ENCODE measurements around the gene NOSIP. TPM values are rescaled to one million over a fixed set of nuclear protein-coding genes. Genes with fewer than 3 reads are reported as not detected.

Gene NOSIP
- total RNA-seq, 1 experiment from 2014 or later, result 68.5 TPM

GRCh38 chr19:49570997-49571676 lies 9.2 kb downstream of the NOSIP start:
- peaks cover 56% of the 10 kb centered on the region for H3K79me2 ChIP-seq (ENCODE audit: low read length)
- H3K9ac ChIP-seq (ENCODE audit: low read length), result no peak overlapping the region
- DNase-seq, result peak; percentile 67

DNA sequence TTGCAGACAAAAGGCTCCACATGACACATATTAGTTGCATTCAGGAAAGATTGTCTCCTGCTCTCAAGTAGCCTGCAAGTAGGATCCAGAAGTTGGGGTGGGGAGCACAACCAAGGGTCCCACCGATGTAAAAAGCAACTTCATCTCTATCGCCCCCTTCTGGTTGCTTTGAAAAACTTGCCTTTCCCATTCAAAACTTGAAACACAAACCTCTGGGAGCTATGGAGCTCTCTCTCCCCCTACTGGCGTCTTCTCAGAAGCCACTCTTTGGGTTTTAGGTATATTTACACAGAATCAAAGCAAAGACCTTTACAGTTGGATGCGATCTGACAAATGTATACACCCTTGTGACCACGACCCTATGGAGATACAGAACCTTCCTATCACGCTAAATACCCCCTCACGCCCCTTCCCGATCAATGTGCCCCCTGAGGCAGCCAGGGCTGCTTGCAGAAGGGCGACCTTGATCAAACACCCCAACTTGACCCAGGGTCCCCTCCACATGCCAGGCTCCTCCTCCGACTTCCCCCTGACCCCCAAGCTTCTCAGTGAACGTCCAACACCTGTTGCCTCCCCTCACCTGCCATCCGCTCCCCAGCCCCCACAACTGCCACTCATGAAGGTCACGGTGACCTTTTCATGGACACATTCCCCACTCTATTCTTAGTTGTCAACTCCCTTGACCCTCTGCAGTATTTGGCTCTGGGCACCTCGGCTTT lies 10.1 kb downstream of the NOSIP start:
- H3K79me2 ChIP-seq (ENCODE audit: low read length), result peaks cover 57% of the 10 kb centered on the region
- H3K36me3 ChIP-seq (ENCODE audit: insufficient read depth, low read length), result 0 out of 2 replicates have a peak, but pooled peaks cover 7% of the 10 kb centered on the region
- H3K9me2 ChIP-seq (replicated peaks; ENCODE audit: insufficient read depth, low read length), result no peaks in the 10 kb centered on the region
- peaks cover 3% of the 10 kb centered on the region; the same call in 1 of the 2 replicates for H4K20me1 ChIP-seq (ENCODE audit: insufficient read depth, low read depth, low read length)
- peaks cover 21% of the 10 kb centered on the region for H3K4me1 ChIP-seq (ENCODE audit: low read length)
- H3K27ac ChIP-seq (ENCODE audit: low read length), result peak overlapping the region; percentile 47
- H2AFZ ChIP-seq (ENCODE audit: low read length), result no peak overlapping the region
- H3K9me3 ChIP-seq (ENCODE audit: low read length), result no peaks in the 10 kb centered on the region
- H3K4me2 ChIP-seq (ENCODE audit: low read depth, low read length, poor library complexity, severe bottlenecking), result peak overlapping the region; percentile 36
- peak overlapping the region; percentile 8; the same call in 1 of the 2 replicates for H3K4me3 ChIP-seq (ENCODE audit: low read length)
- H3K9ac ChIP-seq (ENCODE audit: low read length), result peak overlapping the region; percentile 52
- peak; percentile 97 for DNase-seq
- no peaks in the 10 kb centered on the region for H3K27me3 ChIP-seq (ENCODE audit: low read length)

More at GRCh38 chr19:49570997-49571676, 9.2 kb downstream of the NOSIP start:
- no peaks in the 10 kb centered on the region for H3K9me3 ChIP-seq (ENCODE audit: low read length)
- H3K27me3 ChIP-seq (ENCODE audit: low read length), result no peaks in the 10 kb centered on the region
- H3K4me2 ChIP-seq (ENCODE audit: low read depth, low read length, poor library complexity, severe bottlenecking), result no peak overlapping the region
- no peak overlapping the region for H3K4me3 ChIP-seq (ENCODE audit: low read length)
- peak overlapping the region; percentile 47 for H3K27ac ChIP-seq (ENCODE audit: low read length)
- H2AFZ ChIP-seq (ENCODE audit: low read length), result no peak overlapping the region
- no peaks in the 10 kb centered on the region for H3K9me2 ChIP-seq (replicated peaks; ENCODE audit: insufficient read depth, low read length)
- peaks cover 10% of the 10 kb centered on the region; the same call in 1 of the 2 replicates for H3K36me3 ChIP-seq (ENCODE audit: insufficient read depth, low read length)
- peaks cover 3% of the 10 kb centered on the region; the same call in 1 of the 2 replicates for H4K20me1 ChIP-seq (ENCODE audit: insufficient read depth, low read depth, low read length)
- peaks cover 21% of the 10 kb centered on the region for H3K4me1 ChIP-seq (ENCODE audit: low read length)

- no peak for DNase-seq
- Histone ChIP-seq H3K27me3 (ENCODE audit: low read length) (no peaks in the 10 kb centered on the region), H3K4me3 (ENCODE audit: low read length) (no peak overlapping the region), H3K4me2 (ENCODE audit: low read depth, low read length, poor library complexity, severe bottlenecking) (no peak overlapping the region), H4K20me1 (ENCODE audit: insufficient read depth, low read depth, low read length) (peaks cover 3% of the 10 kb centered on the region; the same call in 1 of the 2 replicates), H3K9me2 (replicated peaks; ENCODE audit: insufficient read depth, low read length) (no peaks in the 10 kb centered on the region), H3K9me3 (ENCODE audit: low read length) (no peaks in the 10 kb centered on the region), H3K9ac (ENCODE audit: low read length) (no peak overlapping the region), H3K27ac (ENCODE audit: low read length) (no peak overlapping the region), H3K36me3 (ENCODE audit: insufficient read depth, low read length) (no peaks in the 10 kb centered on the region), H3K4me1 (ENCODE audit: low read length) (peaks cover 21% of the 10 kb centered on the region), H3K79me2 (ENCODE audit: low read length) (peaks cover 63% of the 10 kb centered on the region), H2AFZ (ENCODE audit: low read length) (no peak overlapping the region)
Measured at GRCh38 chr19:49567861-49568441, 12.4 kb downstream of the NOSIP start.

- Histone ChIP-seq H3K27me3 (ENCODE audit: low read length) (no peaks in the 10 kb centered on the region), H3K79me2 (ENCODE audit: low read length) (peaks cover 78% of the 10 kb centered on the region), H3K27ac (ENCODE audit: low read length) (no peak overlapping the region), H3K9me2 (replicated peaks; ENCODE audit: insufficient read depth, low read length) (no peaks in the 10 kb centered on the region), H3K9ac (ENCODE audit: low read length) (no peak overlapping the region), H4K20me1 (ENCODE audit: insufficient read depth, low read depth, low read length) (peaks cover 3% of the 10 kb centered on the region; the same call in 1 of the 2 replicates), H3K4me1 (ENCODE audit: low read length) (peaks cover 19% of the 10 kb centered on the region), H3K9me3 (ENCODE audit: low read length) (no peaks in the 10 kb centered on the region), H3K4me3 (ENCODE audit: low read length) (no peak overlapping the region), H3K36me3 (ENCODE audit: insufficient read depth, low read length) (no peaks in the 10 kb centered on the region), H2AFZ (ENCODE audit: low read length) (no peak overlapping the region), H3K4me2 (ENCODE audit: low read depth, low read length, poor library complexity, severe bottlenecking) (no peak overlapping the region)
- no peak for DNase-seq
Measured at GRCh38 chr19:49566302-49566701, 14.1 kb downstream of the NOSIP start.

GRCh38 chr19:49565261-49565660 lies 15.1 kb downstream of the NOSIP start:
- Histone ChIP-seq H3K4me2 (ENCODE audit: low read depth, low read length, poor library complexity, severe bottlenecking) (no peak overlapping the region), H3K9me2 (replicated peaks; ENCODE audit: insufficient read depth, low read length) (no peaks in the 10 kb centered on the region), H3K9ac (ENCODE audit: low read length) (no peak overlapping the region), H3K27me3 (ENCODE audit: low read length) (no peaks in the 10 kb centered on the region), H3K9me3 (ENCODE audit: low read length) (no peaks in the 10 kb centered on the region), H3K36me3 (ENCODE audit: insufficient read depth, low read length) (no peaks in the 10 kb centered on the region), H3K4me1 (ENCODE audit: low read length) (peaks cover 8% of the 10 kb centered on the region), H3K4me3 (ENCODE audit: low read length) (no peak overlapping the region), H3K79me2 (ENCODE audit: low read length) (peaks cover 79% of the 10 kb centered on the region), H2AFZ (ENCODE audit: low read length) (no peak overlapping the region), H3K27ac (ENCODE audit: low read length) (no peak overlapping the region), H4K20me1 (ENCODE audit: insufficient read depth, low read depth, low read length) (peaks cover 3% of the 10 kb centered on the region; the same call in 1 of the 2 replicates)
- peak; percentile 44 for DNase-seq

GRCh38 chr19:49564616-49565045 lies 15.7 kb downstream of the NOSIP start:
- Histone ChIP-seq H3K79me2 (ENCODE audit: low read length) (peaks cover 74% of the 10 kb centered on the region), H2AFZ (ENCODE audit: low read length) (no peak overlapping the region), H3K9ac (ENCODE audit: low read length) (no peak overlapping the region), H3K9me2 (replicated peaks; ENCODE audit: insufficient read depth, low read length) (no peaks in the 10 kb centered on the region), H3K4me3 (ENCODE audit: low read length) (no peak overlapping the region), H3K4me1 (ENCODE audit: low read length) (peaks cover 8% of the 10 kb centered on the region), H3K27me3 (ENCODE audit: low read length) (no peaks in the 10 kb centered on the region), H3K27ac (ENCODE audit: low read length) (no peak overlapping the region), H3K4me2 (ENCODE audit: low read depth, low read length, poor library complexity, severe bottlenecking) (no peak overlapping the region), H3K36me3 (ENCODE audit: insufficient read depth, low read length) (no peaks in the 10 kb centered on the region), H4K20me1 (ENCODE audit: insufficient read depth, low read depth, low read length) (peaks cover 3% of the 10 kb centered on the region; the same call in 1 of the 2 replicates), H3K9me3 (ENCODE audit: low read length) (no peaks in the 10 kb centered on the region)
- no peak for DNase-seq

GRCh38 chr19:49560358-49560900 lies 19.9 kb downstream of the NOSIP start:
- Histone ChIP-seq H3K4me3 (ENCODE audit: low read length) (no peak overlapping the region), H3K4me1 (ENCODE audit: low read length) (no peaks in the 10 kb centered on the region), H3K27me3 (ENCODE audit: low read length) (no peaks in the 10 kb centered on the region), H3K27ac (ENCODE audit: low read length) (no peak overlapping the region), H2AFZ (ENCODE audit: low read length) (no peak overlapping the region), H3K79me2 (ENCODE audit: low read length) (peaks cover 42% of the 10 kb centered on the region), H3K36me3 (ENCODE audit: insufficient read depth, low read length) (peaks cover 20% of the 10 kb centered on the region), H3K9me2 (replicated peaks; ENCODE audit: insufficient read depth, low read length) (no peaks in the 10 kb centered on the region), H3K9ac (ENCODE audit: low read length) (no peak overlapping the region), H4K20me1 (ENCODE audit: insufficient read depth, low read depth, low read length) (no peaks in the 10 kb centered on the region; the same call in 1 of the 2 replicates), H3K9me3 (ENCODE audit: low read length) (no peaks in the 10 kb centered on the region), H3K4me2 (ENCODE audit: low read depth, low read length, poor library complexity, severe bottlenecking) (no peak overlapping the region)
- no peak for DNase-seq

DNA sequence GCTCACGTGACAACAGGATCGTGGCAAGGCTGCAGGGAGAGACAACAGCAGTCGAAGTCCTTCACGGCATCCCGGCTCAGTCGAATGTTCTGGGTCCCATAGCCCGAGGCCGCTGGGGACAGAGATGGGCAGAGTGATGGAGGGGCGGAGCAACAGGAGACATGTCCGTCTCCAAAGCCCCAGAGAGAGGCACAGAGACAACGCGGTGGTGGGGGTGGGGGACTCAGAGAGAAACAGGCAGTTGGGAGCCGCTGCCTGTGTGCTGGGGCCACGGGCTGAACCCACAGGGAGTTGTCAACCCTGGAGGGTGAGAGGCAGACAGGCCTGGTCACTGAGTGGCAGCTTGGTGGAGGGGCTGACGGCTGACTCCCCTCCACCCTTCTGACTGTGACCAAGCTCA lies 20.4 kb downstream of the NOSIP start:
- Histone ChIP-seq H3K4me1 (ENCODE audit: low read length) (no peaks in the 10 kb centered on the region), H3K27ac (ENCODE audit: low read length) (no peak overlapping the region)
- DNase-seq, result no peak

More for the DNA sequence above, 20.4 kb downstream of the NOSIP start:
- Histone ChIP-seq H3K4me2 (ENCODE audit: low read depth, low read length, poor library complexity, severe bottlenecking) (no peak overlapping the region), H2AFZ (ENCODE audit: low read length) (no peak overlapping the region), H3K9me2 (replicated peaks; ENCODE audit: insufficient read depth, low read length) (no peaks in the 10 kb centered on the region), H3K4me3 (ENCODE audit: low read length) (no peak overlapping the region), H3K79me2 (ENCODE audit: low read length) (peaks cover 37% of the 10 kb centered on the region), H3K27me3 (ENCODE audit: low read length) (no peaks in the 10 kb centered on the region), H3K9me3 (ENCODE audit: low read length) (no peaks in the 10 kb centered on the region), H3K9ac (ENCODE audit: low read length) (no peak overlapping the region), H3K36me3 (ENCODE audit: insufficient read depth, low read length) (peaks cover 22% of the 10 kb centered on the region), H4K20me1 (ENCODE audit: insufficient read depth, low read depth, low read length) (no peaks in the 10 kb centered on the region; the same call in 1 of the 2 replicates)

Measured in Karpas-422 (cell line).